D341Med (cell line): ENCODE data around the gene ARHGAP18.
"Not testable (repeated sequence)": the region's sequence is repeated elsewhere in the genome, so short reads cannot be mapped to it uniquely, and the experiment has no call there.

Experiments
- DNase-seq: peaks from one replicate; pipeline ENCODE4 v3.0.0; 2012; ENCODE audit warnings: low spot score

ARHGAP18 gene

DNA sequence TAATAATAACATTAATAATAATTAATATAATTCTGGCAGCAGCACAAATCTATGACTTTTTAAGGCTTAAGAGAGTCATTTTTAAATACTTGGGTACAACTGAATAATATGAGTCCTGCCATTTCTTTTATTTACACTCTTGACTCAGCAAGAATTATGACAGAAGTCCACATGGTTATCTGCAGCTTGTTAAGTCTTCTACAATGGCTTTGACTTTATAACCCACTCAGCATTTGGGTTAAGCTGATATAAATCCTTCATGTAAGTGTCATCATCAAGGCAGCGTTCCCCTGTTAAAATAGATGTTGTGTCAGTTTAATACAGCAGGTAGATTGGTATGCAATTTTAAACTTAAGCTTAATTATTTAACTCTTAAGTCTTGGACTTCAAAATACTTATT lies 131.7 kb downstream of the ARHGAP18 start:
- no peak for DNase-seq

DNA sequence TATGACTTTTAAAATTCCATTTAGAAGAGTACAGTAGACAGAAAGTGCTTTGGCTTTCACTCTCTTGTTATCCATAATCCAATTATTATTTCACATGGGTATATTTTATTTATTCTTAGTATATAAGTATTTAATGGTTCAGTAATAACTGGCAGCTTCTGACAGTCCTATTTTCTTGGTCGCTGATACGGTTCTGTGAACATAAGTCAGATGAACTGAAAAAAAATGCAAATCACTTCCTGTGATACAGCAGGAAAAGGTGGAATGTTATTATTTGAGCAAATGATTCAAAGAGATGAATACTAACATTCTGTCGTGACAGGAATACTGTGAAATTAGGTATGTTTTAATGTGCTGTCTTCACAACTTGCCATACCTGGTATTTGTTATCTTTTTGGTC lies 132.3 kb downstream of the ARHGAP18 start:
- no peak for DNase-seq

DNA sequence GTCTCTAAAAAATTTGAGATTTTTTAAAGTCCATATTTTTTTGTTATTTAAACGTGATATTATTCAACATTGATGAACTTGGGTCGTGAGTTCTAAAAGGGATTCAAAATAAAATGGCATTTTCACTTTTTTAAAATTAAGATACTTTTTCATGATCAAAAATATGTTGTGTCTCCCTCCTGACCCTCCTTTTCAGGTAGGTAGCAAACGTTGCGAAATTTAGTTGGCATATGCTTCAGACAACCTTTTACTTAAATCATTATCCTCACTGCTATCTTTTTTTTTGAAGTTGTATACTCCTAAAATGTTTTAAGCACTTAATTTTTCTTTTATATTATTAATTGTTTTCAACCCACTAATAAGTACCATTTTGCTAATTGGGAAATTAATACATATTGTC lies 133.5 kb downstream of the ARHGAP18 start:
- no peak for DNase-seq

DNA sequence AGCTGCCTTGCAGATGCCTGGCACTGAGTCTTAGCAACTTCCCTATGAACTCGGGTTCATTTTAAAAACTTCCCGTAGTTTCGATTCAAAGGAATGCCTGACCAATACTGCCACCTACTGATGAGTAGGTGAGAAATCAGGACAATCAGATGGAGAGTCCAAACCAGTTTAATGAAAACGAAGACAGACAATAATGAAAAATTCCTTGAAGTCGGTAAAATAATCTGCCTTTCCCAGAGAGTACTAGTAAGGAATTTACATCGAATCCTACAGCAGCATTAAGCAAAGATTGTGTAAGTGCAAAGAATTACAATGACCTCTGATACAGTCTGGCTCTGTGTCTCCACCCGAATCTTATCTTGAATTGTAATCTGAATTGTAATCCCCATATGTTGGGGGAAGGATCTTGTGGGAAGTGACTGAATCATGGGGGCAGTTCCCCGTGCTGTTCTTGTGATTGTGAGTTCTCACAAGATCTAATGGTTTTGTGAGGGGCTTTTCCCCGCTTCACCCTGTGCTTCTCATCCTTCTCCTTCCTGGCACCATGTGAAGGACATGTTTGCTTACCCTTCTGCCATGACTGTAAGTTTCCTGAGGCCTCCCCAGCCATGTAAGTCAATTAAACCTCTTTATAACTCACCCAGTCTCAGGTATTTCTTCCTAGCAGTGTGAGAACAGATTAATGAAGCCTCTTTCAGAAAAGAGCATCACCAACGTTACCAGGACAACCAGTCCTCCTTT lies 134.4 kb downstream of the ARHGAP18 start:
- peak; percentile 50 for DNase-seq

DNA sequence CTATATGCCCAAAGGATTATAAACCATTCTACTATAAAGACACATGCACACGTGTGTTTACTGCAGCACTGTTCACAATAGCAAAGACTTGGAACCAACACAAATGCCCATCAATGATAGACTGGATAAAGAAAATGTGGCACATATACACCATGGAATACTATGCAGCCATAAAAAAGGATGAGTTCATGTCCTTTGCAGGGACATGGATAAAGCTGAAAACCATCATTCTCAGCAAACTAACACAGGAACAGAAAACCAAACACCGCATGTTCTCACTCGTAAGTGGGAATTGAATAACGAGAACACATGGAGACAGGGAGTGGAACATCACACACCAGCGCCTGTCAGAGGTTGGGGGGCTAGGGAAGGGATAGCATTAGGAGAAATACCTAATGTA lies 135.4 kb downstream of the ARHGAP18 start:
- DNase-seq = not testable (repeated sequence)

DNA sequence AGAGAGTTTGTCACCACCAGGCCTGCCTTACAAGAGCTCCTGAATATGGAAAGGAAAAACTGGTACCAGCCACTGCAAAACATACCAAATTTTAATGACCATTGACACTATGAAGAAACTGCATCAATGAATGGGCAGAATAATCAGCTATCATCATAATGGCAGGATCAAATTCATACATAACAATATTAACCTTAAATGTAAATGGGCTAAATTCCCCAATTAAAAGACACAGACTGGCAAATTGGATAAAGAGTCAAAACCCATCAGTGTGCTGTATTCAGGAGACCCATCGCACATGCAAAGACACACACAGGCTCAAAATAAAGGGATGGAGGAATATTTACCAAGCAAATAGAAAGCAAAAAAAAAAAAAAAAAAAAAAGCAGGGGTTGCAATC lies 139.0 kb downstream of the ARHGAP18 start:
- DNase-seq = not testable (repeated sequence)

DNA sequence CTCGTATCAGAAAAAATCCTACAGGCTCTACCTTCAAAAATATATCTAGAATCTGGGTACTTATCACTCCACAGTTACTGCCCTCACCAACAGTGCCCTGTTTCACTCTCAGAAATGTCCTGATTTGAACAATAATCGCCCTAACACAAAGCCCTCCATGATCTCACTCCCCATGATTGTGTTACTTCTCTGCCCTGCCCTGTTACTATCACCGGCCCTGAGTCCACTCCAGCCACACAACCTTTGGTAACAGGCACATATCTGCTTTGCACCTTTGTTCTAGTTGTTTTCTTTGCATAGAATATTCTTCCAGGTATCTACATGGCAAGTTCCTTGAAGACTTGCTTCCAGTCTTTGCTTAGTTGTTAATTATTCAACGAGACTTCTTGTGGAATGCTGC lies 142.0 kb downstream of the ARHGAP18 start:
- DNase-seq = no peak

DNA sequence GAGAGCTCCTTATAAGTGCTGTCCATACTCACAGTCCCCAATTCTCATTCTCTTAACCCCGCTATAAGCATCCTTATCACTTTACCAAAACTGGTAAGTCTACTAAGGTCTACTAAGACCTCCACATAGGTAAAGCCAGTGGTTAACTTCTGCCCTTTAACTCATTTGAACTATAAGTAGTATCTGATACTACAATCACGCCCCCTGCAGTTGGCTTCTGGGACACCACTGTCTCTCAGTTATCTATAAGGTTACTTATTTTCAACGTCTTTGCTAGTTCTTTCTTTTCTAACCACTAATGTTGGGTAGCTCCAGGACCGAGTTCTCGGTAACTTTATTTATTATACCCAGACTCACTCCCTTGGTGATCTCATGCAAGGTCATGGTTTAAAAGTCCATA lies 142.6 kb downstream of the ARHGAP18 start:
- peak; percentile 42 for DNase-seq

DNA sequence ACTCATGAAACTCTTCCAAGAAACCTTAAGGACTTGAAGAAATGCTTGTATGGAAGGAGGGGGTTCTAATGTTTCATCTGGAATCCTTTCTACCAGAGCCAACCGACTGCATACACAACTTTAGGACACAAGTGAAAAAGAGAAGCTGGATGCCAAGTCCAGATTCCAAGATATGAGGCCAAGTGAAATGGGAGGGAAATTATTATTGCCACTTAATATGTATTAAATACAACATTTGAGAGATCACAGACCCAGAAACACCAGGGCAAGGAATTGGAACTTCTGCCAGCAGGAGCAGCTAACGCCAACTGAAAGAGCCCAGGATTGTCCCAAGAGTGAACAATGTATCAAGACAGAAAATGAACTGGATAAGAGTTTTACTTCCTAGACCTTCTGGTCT lies 144.2 kb downstream of the ARHGAP18 start:
- DNase-seq = no peak

DNA sequence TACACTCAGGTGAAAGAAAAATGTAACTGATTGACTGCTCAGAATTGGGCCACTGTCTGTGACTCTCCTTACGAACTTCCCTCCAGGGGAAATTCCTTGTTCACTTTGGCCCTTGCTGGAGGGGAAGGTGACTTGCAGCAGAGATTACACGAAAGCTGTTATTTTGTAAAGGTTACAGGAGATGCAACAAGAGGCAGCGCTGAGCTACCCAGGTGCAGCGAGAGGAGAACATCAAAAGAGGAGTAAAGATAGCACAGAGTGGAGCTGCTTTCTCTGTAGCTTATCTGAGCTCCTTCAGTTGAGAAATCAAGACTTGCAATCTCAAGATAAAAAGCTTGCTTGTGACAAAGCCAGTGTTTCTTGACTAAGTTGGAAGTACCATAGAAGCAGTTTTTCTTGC lies 144.6 kb downstream of the ARHGAP18 start:
- no peak for DNase-seq

DNA sequence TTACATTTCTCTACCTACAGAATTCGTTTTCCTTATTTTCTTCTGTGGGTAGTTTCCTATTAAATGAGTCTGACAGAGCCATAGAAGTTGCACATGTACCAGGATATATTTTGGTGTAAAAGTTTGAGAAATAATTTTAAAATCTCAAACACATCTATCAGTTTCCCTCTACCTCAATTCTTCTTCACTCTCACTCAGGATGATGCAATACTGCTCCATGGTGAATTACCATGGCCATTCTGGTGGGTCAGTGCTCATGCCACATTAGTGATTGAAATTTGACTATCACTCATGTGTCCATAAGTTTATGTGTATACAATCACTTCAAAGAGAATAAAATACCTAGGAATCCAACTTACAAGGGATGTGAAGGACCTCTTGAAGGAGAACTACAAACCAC lies 151.7 kb downstream of the ARHGAP18 start:
- no peak for DNase-seq

DNA sequence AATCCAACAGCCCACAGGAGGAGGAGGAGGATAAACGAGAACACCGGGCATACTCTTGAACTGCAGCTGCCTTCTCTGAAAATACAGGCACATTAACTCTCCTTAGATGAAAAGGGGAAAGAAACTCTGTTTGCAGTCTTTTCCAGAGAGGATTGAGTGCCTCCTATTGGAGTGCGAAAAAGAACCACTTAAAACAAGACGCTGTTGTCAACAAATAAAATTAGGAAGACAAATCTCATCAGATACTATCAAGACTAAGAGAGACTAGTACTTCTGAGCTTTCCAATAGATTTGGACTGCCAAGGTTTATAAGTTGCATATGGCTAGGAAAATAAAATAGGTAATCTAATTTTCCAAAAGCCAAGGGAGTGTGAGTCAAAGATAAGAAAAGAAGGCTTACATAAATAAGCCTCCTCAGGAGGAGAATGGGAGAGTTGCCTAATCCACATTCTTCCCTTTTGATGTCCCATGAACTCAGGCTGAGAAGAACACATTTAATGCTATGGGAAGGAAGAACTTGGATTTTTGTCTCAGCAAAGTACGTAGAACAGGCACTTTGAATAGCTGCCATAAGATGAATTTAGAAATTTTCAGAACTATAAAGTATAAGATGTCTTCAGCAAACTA lies 154.7 kb downstream of the ARHGAP18 start:
- no peak for DNase-seq

DNA sequence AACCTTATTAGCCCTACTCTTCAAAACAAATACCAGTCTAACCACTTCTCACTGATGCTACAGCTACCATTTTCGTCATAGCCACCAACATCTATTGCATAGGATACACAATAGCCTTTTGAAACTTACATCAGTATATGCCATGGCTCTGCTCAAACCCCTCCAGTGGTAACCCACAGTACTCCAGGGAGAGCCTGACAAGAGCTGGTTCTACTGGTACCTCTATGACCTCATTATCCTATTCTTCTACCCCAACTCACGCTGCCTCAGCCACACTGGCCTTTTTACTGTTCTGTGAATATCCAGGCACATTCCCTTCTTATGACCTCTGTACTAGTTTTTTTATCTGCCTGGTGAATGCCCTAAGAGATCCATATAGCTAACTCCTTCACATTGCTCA lies 157.6 kb downstream of the ARHGAP18 start:
- DNase-seq = no peak

DNA sequence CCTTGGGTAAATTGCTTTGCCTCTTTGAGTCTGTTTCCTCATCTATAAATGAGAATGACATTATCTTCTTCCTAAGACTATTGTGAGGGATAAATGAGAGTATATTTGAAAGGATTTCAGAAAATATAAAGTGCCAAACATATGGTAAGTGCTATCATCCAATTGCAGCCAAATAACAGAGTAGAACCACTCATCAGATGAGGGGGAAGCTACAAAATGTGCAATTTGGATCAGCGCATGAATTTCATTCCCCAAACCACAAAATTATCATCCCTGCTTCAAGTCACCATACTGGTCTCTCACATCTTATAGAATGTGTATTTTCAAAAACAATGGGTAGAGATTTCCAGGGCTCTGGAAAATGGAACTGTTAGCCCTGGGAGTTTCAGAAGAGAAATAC lies 158.5 kb downstream of the ARHGAP18 start:
- no peak for DNase-seq

DNA sequence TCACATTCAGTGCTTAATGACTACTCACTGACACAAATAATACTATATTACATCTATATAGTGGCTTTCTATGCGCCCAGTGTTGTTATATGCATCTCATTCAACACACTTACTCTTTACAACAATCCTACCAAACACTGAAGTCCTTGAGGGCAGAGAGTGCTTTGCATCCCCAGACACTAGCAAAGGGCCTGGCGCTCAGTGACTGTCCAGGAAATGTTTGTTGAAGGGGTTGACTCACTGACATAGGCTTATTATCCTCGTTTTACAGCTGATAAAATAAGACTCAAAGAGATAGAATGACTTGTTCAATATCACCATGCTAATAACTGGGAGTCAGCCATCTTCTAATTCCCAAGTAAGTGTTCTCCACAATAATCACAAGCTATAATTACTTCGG lies 163.3 kb downstream of the ARHGAP18 start:
- no peak for DNase-seq

DNA sequence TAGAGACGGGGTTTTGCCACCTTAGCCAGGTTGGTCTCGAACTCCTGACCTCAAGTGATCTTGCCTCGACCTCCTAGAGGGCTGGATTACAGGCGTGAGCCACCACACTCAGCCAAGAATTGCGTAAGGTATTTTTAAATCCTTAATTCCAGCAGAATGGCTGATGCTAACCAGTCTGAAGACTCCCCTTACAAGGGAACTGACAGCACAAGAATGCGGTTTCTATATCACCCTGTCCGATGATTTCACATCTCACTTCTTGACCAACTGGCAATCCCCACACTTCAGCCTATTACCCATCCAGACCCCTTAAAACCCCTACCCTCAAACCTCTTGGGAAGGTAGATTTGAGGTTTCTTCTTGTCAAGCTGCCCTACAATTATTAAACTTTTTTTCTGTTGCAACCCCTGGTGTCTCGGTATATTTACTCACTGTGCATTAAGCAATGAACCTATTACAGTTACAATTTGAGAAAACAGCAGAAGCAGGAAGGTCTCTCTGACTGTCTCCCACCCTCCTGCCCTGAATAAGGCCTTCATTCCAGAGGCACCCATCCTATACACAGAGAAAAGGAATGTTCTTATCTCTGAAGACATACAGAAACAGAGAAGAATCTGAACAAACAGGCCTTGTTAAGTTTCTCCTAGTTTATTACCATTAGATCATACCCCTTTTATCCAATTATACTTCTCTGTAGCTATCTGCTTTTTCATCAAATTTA lies 164.9 kb downstream of the ARHGAP18 start:
- no peak for DNase-seq

DNA sequence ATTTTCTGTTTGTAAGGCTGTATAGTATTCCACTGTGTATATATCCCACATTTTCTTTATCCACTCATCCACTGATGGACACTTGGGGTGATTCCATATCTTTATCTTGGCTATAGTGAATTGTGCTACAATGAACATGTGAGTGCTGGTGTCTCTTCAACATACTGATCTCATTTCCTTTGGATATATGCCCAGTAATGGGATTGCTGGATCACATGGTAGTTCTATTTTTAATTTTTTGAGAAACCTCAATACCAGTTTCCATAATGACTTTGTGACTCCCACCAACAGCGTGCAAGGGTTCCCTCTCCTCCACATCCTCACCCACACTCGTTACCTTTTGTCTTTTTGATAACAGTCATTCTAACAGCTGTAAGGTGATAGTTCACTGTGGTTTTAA lies 166.0 kb downstream of the ARHGAP18 start:
- no peak for DNase-seq

DNA sequence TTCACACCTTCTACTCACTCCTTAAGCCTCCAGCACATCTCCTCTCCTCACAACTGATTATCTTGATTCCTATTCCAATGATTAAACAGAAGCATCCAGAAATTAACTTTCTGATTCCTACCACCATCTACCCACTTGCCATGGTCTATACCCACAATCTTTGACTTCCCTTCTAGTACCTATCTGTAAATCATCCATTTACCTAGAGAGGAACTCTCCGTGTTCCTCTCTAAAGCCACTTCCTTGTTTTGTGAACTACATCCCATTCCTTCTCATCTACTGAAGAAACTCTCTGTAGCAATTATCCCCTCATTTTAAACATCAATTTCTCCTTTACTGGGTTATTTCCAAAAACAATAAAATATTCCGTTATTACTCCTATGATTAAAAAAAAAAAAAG lies 167.3 kb downstream of the ARHGAP18 start:
- no peak for DNase-seq

DNA sequence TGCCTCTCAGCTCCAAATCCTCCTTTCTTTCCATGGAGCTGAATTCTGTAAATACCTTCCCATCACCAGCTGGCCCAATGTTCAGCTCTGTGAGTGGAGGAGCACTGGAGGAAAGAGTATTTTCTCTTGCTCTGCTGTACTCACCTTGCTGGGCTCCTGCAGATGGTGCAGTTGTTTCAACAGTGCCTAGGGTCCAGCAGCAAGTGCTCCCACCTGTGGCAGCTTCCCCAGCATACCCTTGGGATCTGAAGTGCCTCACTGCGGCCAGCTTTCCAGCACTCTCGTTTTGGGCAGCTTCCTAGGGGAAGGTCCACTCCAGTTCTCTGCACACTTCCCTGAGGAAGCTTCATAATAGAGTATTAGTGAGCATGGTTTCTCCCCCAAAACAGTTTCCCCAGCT lies 170.9 kb downstream of the ARHGAP18 start:
- no peak for DNase-seq

DNA sequence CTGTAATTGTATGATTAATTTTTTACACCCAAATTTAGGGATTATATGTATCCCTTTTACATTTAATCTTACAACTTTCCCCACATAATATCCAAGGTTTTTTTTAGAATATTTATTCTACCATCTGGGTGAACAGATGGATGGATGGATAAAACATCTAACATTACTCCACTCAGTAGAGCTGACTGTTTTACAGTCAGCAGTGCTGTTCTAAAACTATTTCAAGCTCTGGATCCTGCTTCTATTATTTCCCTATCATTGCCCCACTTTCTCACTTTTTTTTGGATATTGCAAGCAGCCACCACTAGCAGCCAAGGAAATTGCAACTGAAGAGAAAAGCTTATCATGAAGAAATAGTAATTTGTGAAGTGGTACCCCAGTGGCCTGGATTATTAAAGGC lies 173.7 kb downstream of the ARHGAP18 start:
- no peak for DNase-seq

DNA sequence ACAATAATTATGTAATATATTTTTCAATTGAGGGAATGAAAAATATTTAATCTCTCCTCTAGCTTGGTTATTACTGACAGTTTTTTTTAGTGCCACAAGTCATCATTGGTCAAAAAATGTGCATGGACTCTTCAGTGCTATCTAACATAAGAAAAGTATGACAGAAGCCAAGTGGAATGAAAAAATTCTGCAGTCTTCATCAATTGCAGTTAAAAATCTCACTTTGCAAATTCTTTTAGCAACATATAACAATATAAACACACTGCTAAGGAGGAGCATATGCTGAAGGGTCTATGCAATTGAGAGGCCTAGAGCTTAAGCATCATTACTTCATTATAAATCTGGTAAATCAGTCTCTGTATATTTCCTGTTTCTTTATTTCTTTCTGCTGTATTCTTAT lies 175.1 kb downstream of the ARHGAP18 start:
- no peak for DNase-seq
